ENCODE data around the gene ZNF609.

ZNF609 gene

GRCh38 chr15:64536244-64536836 is 76.0 kb downstream of the ZNF609 start:
- peak; percentile 69 for DNase-seq (ENCODE audit: low spot score)

- no peak for DNase-seq (ENCODE audit: low spot score)
These were observed 81.7 kb downstream of the ZNF609 start for GRCh38 chr15:64542091-64542490.

- DNase-seq (ENCODE audit: low spot score), result no peak
These were observed 84.1 kb downstream of the ZNF609 start for GRCh38 chr15:64544450-64544849.

- no peak for DNase-seq (ENCODE audit: low spot score)
These were observed 86.9 kb downstream of the ZNF609 start for GRCh38 chr15:64547275-64547674.

GRCh38 chr15:64548235-64548634 is 87.9 kb downstream of the ZNF609 start:
- DNase-seq (ENCODE audit: low spot score), result no peak

GRCh38 chr15:64549860-64550259 is 89.5 kb downstream of the ZNF609 start:
- DNase-seq (ENCODE audit: low spot score), result no peak

- DNase-seq (ENCODE audit: low spot score), result no peak
These were observed 92.0 kb downstream of the ZNF609 start for GRCh38 chr15:64552281-64552948.

GRCh38 chr15:64558460-64559179 is 98.2 kb downstream of the ZNF609 start:
- peak; percentile 28 for DNase-seq (ENCODE audit: low spot score)

GRCh38 chr15:64559243-64559642 is 98.9 kb downstream of the ZNF609 start:
- DNase-seq (ENCODE audit: low spot score), result no peak

GRCh38 chr15:64560501-64560900 is 100.1 kb downstream of the ZNF609 start:
- DNase-seq (ENCODE audit: low spot score), result no peak

- no peak for DNase-seq (ENCODE audit: low spot score)
These were observed 100.6 kb downstream of the ZNF609 start for GRCh38 chr15:64560998-64561397.

GRCh38 chr15:64562003-64562640 is 101.7 kb downstream of the ZNF609 start:
- DNase-seq (ENCODE audit: low spot score), result no peak

- no peak for DNase-seq (ENCODE audit: low spot score)
These were observed 105.7 kb downstream of the ZNF609 start for GRCh38 chr15:64566102-64566501.

GRCh38 chr15:64566629-64567427 is 106.5 kb downstream of the ZNF609 start:
- DNase-seq (ENCODE audit: low spot score), result no peak

- no peak for DNase-seq (ENCODE audit: low spot score)
These were observed 108.4 kb downstream of the ZNF609 start for GRCh38 chr15:64568765-64569164.

- no peak for DNase-seq (ENCODE audit: low spot score)
These were observed 111.5 kb downstream of the ZNF609 start for GRCh38 chr15:64571857-64572291.

GRCh38 chr15:64572856-64573255 is 112.5 kb downstream of the ZNF609 start:
- DNase-seq (ENCODE audit: low spot score), result no peak

- peak; percentile 14 for DNase-seq (ENCODE audit: low spot score)
These were observed 114.1 kb downstream of the ZNF609 start for GRCh38 chr15:64574301-64575017.

- DNase-seq (ENCODE audit: low spot score), result no peak
These were observed 120.5 kb downstream of the ZNF609 start for GRCh38 chr15:64580696-64581407.

- DNase-seq (ENCODE audit: low spot score), result no peak
These were observed 121.0 kb downstream of the ZNF609 start for GRCh38 chr15:64581408-64581761.

GRCh38 chr15:64582202-64582601 is 121.8 kb downstream of the ZNF609 start:
- DNase-seq (ENCODE audit: low spot score), result no peak
